Keratinocyte (primary cell): ENCODE measurements around the gene CRLF3. TPM values are rescaled to one million over a fixed set of nuclear protein-coding genes. Genes with fewer than 3 reads are reported as not detected.
A peak's percentile ranks its signal among the peaks of the same experiment; 100 is the strongest.

ENCODE experiments used
- DNase-seq: peaks from one replicate; pipeline ENCODE4 v3.0.0-alpha.2; 2011; ENCODE audit warnings: low read depth, missing footprints, low spot score
- FAIRE-seq: peaks from 2 replicates; lab custom pipeline; 2011; peaks lifted over from hg19 to GRCh38; lab: Jason Lieb, UNC
- H2AFZ ChIP-seq: 2 replicates; pipeline ENCODE4 v1.6.0; 2012; ENCODE audit warnings: low read length, control low read depth, inconsistent platforms; ENCODE audit not compliant: control insufficient read depth
- H3K27ac ChIP-seq: 2 replicates; pipeline ENCODE4 v1.5.1; 2011; ENCODE audit warnings: low read length; ENCODE audit not compliant: control insufficient read depth, insufficient read depth
- H3K27me3 ChIP-seq: 3 replicates; pipeline ENCODE4 v1.6.0; 2011; ENCODE audit warnings: low read length; ENCODE audit not compliant: control insufficient read depth, insufficient read depth; ENCODE audit errors: extremely low read depth
- H3K36me3 ChIP-seq, 2 experiments: 2 replicates in 1 of 2; 3 replicates in 1 of 2; pipeline ENCODE4 v1.5.1; 2011; ENCODE audit warnings: low read length in 2 of 2, mild to moderate bottlenecking in 1 of 2; ENCODE audit not compliant: control insufficient read depth in 2 of 2, insufficient read depth in 2 of 2; ENCODE audit errors: extremely low read depth in 1 of 2
- H3K4me1 ChIP-seq: 3 replicates; pipeline ENCODE4 v1.5.1; 2011; ENCODE audit warnings: low read length; ENCODE audit not compliant: control insufficient read depth, insufficient read depth; ENCODE audit errors: extremely low read depth
- H3K4me2 ChIP-seq: 3 replicates; pipeline ENCODE4 v1.6.0; 2011; ENCODE audit warnings: low read depth, low read length; ENCODE audit not compliant: control insufficient read depth, insufficient read depth; ENCODE audit errors: extremely low read depth
- H3K4me3 ChIP-seq, 3 experiments: fragments of 200-600 bp in 1 of 3; sonication (generic) in 1 of 3; 2 replicates in 2 of 3; 3 replicates in 1 of 3; pipeline ENCODE4 v1.5.1; 2011 to 2016; ENCODE audit warnings: low read length in 3 of 3, mild to moderate bottlenecking in 3 of 3, control low read depth in 2 of 3, inconsistent platforms in 1 of 3, low read depth in 1 of 3, mixed read lengths in 1 of 3, mixed run types in 1 of 3, moderate library complexity in 1 of 3; ENCODE audit not compliant: control insufficient read depth in 2 of 3, insufficient read depth in 2 of 3; ENCODE audit errors: extremely low read depth in 1 of 3
- H3K79me2 ChIP-seq: 2 replicates; pipeline ENCODE4 v1.6.0; 2012; ENCODE audit warnings: low read length; ENCODE audit not compliant: control insufficient read depth, insufficient read depth
- H3K9ac ChIP-seq: 3 replicates; pipeline ENCODE4 v1.6.0; 2011; ENCODE audit warnings: low read length; ENCODE audit not compliant: control insufficient read depth, insufficient read depth; ENCODE audit errors: extremely low read depth
- H3K9me1 ChIP-seq: 3 replicates; pipeline ENCODE4 v1.6.0; 2011; ENCODE audit warnings: low read length; ENCODE audit not compliant: control insufficient read depth, insufficient read depth; ENCODE audit errors: extremely low read depth
- H3K9me3 ChIP-seq: 2 replicates; pipeline ENCODE4 v1.5.1; 2012; ENCODE audit warnings: low read depth, low read length; ENCODE audit not compliant: control insufficient read depth
- H4K20me1 ChIP-seq: 3 replicates; pipeline ENCODE4 v1.6.0; 2011; ENCODE audit warnings: low read length; ENCODE audit not compliant: control insufficient read depth, insufficient read depth; ENCODE audit errors: extremely low read depth
- CTCF ChIP-seq, 3 experiments: IDR thresholded peaks in 1 of 3; conservative IDR thresholded peaks in 1 of 3; optimal IDR thresholded peaks in 1 of 3; 2 replicates in 2 of 3; 3 replicates in 1 of 3; pipeline versions ENCODE3 to v1.5.1; 2011; ENCODE audit warnings: low read length in 3 of 3, mild to moderate bottlenecking in 3 of 3, moderate library complexity in 2 of 3, control low read depth in 1 of 3, inconsistent platforms in 1 of 3; ENCODE audit not compliant: insufficient read depth in 2 of 3; ENCODE audit errors: extremely low read depth in 1 of 3
- EZH2 ChIP-seq: IDR thresholded peaks from one replicate; pipeline ENCODE4 v1.6.1; 2012; ENCODE audit warnings: inconsistent platforms, mild to moderate bottlenecking, low read length, moderate library complexity
- dilution Hi-C: fragments of 300-500 bp; cut with MboI; formaldehyde crosslinking; loops from one replicate; pipeline ENCODE4 v1.7.0; 2020; ENCODE audit warnings: low sequenced_read_pairs; ENCODE audit not compliant: extremely low pct_ligation_motif_present
- polyA plus RNA-seq, 5 experiments: library from polyadenylated mRNA; depleted of rRNA in 3 of 5; stranded (reverse) in 3 of 5; stranded (forward) in 1 of 5; unstranded in 1 of 5; fragments of >200 nt; gene quantifications; 1 replicate in 1 of 5; 2 replicates in 3 of 5; 3 replicates in 1 of 5; pipeline versions ENCODE4 v1.2.1 to v1.2.3, GENCODE V29; 2011 to 2012; ENCODE audit warnings: missing spikeins in 2 of 5, low read depth in 1 of 5, low replicate concordance in 1 of 5

Gene CRLF3
- polyA plus RNA-seq, 1 donor (not counting 4 experiments of a cell fraction or from before 2014, with no cell fraction given) = 22.4 TPM

GRCh38 chr17:30831257-30831656, 6.8 kb upstream of the CRLF3 start:
- H3K4me3 ChIP-seq = peak overlapping the region; percentile 66 to 95 (median 94)
- FAIRE-seq = no peak
- dilution Hi-C loops = no loop called here

GRCh38 chr17:30829022-30829421, 4.5 kb upstream of the CRLF3 start:
- Histone ChIP-seq H4K20me1 (no peaks in the 10 kb centered on the region), H3K9me1 (no peaks in the 10 kb centered on the region), H3K27me3 (no peaks in the 10 kb centered on the region), H3K9ac (no peak overlapping the region), H3K79me2 (peaks cover 21% of the 10 kb centered on the region), H2AFZ (no peak overlapping the region), H3K9me3 (no peaks in the 10 kb centered on the region), H3K4me3 (no peak overlapping the region), H3K36me3 (no peaks in the 10 kb centered on the region), H3K4me1 (peaks cover 19% of the 10 kb centered on the region), H3K27ac (no peak overlapping the region), H3K4me2 (no peak overlapping the region)
- dilution Hi-C loops = no loop called here
- TF ChIP-seq EZH2 = no peak
- no peak for TF ChIP-seq CTCF (optimal IDR thresholded peaks at IDR 0.05 in 1 of 3, IDR thresholded peaks at IDR 0.05 in 1 of 3, conservative IDR thresholded peaks at IDR 0.05 in 1 of 3; ENCODE audit: extremely low read depth in 1 of 3, insufficient read depth in 2 of 3, low read length in 3 of 3)
- FAIRE-seq (no peak), DNase-seq (no peak)

More at GRCh38 chr17:30831257-30831656, 6.8 kb upstream of the CRLF3 start:
- no peaks in the 10 kb centered on the region for H4K20me1 ChIP-seq
- no peaks in the 10 kb centered on the region for H3K9me1 ChIP-seq
- peaks cover 9% of the 10 kb centered on the region for H3K4me1 ChIP-seq
- H3K79me2 ChIP-seq = peaks cover 17% of the 10 kb centered on the region
- no peaks in the 10 kb centered on the region for H3K36me3 ChIP-seq
- H3K9me3 ChIP-seq = no peaks in the 10 kb centered on the region
- peak overlapping the region; percentile 79 for H3K27ac ChIP-seq
- H2AFZ ChIP-seq = peak overlapping the region; percentile 99
- TF ChIP-seq CTCF (optimal IDR thresholded peaks at IDR 0.05 in 1 of 3, IDR thresholded peaks at IDR 0.05 in 1 of 3, conservative IDR thresholded peaks at IDR 0.05 in 1 of 3; ENCODE audit: extremely low read depth in 1 of 3, insufficient read depth in 2 of 3, low read length in 3 of 3) (no peak), EZH2 (no peak)
- H3K27me3 ChIP-seq = no peaks in the 10 kb centered on the region
- H3K4me2 ChIP-seq = peak overlapping the region; percentile 69
- H3K9ac ChIP-seq = peak overlapping the region; percentile 95
- DNase-seq = no peak
